Erythroblast (primary cell): Measurements from ENCODE around the gene GRK6.

Experiments used
- DNase-seq, 2 experiments: peaks; one replicate each; lab custom pipeline; 2025; lab: John Stamatoyannopoulos, UW
- GATA1 ChIP-seq: IDR thresholded peaks from 2 replicates; pipeline ENCODE4 v1.6.1; 2011; ENCODE audit warnings: low read depth, mild to moderate bottlenecking, control low read depth, low read length, moderate library complexity
- POLR2A ChIP-seq: IDR thresholded peaks from 2 replicates; pipeline ENCODE4 v1.6.1; 2011; ENCODE audit warnings: mild to moderate bottlenecking, low read length

The GRK6 gene

DNA sequence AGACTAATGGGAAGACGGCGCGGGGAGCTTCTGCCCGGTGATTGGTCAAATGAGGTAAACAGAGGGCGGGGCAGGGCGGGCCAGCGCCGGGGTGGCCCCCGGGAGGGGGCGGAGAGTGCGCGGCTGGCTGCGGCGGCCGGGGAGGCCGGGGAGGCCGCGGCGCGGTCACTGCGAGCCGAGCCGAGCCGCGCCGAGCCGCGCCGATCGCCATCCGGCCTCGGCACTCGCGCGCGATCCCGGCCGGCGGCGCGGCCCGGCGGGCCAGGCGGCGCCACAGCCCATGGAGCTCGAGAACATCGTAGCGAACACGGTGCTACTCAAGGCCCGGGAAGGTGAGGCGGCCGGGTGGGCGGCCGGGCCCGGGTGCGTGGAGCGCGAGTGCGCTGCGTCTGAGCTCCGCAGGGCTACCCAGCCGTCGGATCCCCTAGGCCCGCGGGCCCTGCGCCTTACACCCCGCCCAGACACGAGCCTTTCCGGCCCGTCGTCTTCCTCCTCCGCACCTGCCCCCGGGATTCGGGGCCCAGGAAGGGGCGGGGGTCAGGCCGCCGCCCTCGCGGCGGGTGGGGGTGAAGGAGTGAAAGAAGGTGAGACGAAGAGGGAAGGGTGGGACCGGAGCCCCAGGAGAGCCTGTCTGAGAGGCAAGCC lies at the start of gene GRK6:
GRK6 (plus strand) TSS at position 111 of the 645 bp plus-strand sequence; CDS start at position 281, 170 bp downstream.
- no peak for TF ChIP-seq POLR2A
- TF ChIP-seq GATA1, result no peak
- DNase-seq, result peak; percentile 72 to 79

DNA sequence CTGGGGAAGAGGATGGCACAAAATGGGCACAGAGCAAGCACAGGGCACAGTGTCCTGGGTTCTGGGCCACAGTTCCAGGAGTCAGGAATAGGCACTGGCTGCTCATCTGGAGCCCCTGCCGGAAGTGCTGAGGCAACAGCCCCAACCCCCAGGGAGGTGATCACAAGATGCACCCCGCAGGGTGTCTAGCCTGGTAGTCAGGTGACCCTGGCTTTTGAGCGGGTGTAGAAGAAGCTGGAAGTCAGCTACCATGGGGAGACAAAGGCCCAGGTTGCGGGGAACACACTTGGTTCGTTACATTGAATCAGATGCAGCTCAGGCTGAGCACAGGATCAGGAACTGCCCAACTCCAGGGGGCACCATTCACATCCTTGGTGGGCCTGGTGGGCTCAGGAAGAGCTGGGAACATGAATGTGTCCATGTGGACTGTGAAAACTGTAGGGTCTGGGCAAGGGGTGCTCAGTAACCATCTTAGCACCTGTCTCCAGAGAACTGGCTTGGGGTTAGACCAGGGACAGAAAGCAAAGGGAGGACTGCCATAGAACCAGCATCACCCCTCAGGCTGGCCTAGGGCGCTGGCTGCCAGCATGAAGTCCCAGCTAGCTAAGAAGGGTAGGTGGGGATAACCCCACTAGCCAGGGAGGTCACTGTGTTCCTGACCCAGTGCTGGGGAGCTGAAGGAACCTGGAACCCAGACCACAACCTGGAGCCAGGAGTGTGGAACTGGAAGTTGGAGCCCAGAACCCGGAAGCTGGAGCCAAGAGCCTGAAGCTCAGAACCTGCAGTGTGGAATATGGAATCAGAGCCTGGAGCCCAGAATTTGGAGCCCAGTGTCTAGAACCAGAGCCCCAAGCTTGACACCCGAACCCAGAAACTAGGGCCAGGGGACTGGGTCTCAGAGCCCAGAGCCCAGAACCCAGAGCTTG lies 48.4 kb upstream of the GRK6 start:
- TF ChIP-seq GATA1 (no peak), POLR2A (no peak)
- no peak for DNase-seq

DNA sequence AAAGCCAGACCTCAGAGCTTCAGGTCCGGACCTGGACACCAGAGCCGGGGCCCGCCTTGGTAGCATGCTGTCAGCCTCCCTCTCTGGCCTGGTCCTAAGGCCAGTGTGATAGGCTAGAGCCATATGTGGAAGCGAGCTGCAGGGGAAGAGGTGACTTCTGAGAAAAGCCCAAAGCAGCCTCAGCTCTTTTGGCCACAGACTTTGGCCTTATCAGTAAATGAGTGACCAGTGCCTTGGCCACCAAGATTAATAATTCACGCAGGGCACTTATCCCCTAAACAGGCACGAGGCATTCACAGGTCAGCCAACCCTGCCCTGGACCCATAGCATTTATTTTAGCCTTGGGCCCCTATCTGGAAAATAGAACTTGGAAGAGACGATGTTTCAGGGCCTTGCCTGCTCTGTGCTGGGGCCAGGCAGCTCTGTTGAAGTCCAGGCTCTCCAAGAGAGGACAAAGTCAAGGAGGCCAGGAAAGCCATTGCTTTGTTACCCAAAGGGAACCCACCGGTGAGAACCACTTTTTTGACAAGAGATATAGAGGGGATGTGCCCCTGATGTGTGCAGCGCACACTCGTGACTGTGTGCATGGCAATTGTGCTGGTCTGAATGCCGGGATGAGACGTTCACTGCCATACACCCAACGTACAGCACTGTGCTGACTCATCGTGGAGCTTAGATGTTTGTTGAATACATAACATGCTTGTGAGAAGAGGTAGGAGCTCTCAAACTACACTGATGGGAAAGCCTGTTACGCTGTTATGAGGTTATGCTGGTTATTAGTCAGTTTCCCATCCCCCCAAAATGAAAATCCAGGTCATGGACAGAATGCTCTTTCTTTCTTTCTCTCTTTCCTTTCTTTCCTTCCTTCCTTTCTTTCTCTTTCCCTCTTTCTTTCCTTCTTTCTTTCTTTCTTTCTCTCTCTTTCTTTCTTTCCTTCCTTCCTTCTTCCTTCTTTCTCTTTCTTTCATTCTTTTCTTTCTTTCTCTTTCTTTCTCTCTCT lies 47.3 kb upstream of the GRK6 start:
- DNase-seq, result peak; percentile 82 to 83

DNA sequence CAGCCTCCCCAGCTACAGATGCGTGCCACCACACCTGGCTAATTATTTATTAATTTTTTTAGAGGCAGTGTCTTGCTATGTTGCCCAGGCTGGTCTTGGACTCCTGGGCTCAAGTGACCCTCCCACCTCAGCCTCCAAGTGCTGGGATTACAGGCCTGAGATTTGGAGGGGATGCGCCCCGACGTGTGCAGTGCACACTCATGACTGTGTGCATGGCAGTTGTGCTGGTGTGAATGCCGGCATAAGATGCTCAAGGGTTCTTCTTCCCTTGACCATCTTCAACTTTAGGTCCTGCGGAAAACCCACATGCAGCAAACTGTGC lies 45.7 kb upstream of the GRK6 start:
- TF ChIP-seq POLR2A (no peak), GATA1 (no peak)
- no peak for DNase-seq

More for the DNA sequence above, 47.3 kb upstream of the GRK6 start:
- TF ChIP-seq POLR2A (peak; percentile 32), GATA1 (no peak)

DNA sequence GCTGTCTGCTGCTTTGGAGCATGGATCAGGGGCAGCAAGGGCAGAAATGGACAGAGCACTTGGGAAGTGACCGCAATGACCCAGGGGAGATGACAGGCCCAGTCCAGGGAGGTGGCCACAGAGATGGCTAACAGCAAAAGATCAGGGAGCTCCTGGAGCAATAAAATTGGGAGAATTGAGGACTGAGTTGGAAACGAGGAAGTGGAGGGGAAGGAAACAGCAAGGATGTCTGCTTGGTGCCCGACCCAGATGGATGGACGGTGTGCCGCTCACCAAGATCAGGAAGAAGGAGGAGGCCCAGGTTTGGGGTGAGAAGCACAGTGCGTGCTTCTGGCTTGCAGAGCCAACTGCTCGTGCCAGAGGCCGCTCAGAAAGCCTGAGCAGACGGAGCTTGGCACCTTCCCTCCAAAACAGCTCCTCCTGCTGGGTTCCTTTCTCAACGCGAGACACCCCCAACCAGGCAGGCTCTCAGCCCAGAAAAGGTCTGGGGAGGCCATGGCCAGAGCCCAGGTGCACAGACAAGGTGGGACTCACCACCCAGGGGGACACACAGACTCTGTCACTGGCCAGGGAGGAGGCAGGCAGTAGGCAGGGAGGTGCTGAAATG lies 44.0 kb upstream of the GRK6 start:
- DNase-seq, result peak; percentile 33 to 46
- TF ChIP-seq POLR2A (no peak), GATA1 (no peak)

DNA sequence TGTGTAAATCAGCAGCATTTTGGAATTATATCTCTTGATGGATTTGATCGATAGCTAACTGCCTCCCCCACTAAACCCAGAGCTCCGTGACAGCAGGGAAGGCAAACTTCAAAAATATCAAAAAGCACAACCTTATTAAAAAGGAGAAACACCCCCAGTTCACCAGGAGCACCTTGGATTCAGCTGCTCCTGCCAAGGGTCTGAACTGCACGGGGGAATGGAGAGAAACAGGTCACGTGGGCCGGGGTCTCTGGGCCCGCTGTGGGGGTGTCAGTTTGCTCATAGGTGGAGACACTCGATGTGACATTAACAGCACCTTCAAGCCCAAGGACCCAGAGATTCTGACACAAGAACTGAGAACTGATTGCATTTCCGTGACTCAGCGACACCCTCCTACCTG lies 43.3 kb upstream of the GRK6 start:
- no peak for DNase-seq
- TF ChIP-seq GATA1, result no peak
- TF ChIP-seq POLR2A, result no peak

DNA sequence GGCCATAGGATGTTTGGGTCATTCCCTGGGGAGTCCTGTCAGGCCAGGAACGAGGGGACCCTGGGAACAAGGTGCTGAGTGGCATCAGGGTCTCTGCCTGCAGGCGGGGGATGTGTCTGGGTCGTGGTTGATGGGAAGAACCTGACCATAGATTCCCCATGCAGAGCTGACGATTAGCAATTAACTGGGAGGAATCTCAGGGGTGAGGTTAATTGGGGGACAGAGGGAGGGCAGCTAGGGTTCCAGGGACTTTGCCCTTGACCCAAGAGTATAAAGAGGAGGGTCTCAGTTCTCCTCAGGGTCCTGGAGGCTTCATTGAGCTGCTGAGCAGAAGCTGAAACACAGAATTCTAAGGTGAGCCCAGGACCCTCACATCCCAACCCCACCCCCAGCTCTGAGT lies 42.3 kb upstream of the GRK6 start, which contains the start of gene SLC34A1:
SLC34A1 (plus strand) TSS at position 301 of the 400 bp plus-strand sequence. CDS start 1,308 bp downstream, outside the sequence.
- TF ChIP-seq POLR2A (no peak), GATA1 (no peak)
- no peak for DNase-seq

DNA sequence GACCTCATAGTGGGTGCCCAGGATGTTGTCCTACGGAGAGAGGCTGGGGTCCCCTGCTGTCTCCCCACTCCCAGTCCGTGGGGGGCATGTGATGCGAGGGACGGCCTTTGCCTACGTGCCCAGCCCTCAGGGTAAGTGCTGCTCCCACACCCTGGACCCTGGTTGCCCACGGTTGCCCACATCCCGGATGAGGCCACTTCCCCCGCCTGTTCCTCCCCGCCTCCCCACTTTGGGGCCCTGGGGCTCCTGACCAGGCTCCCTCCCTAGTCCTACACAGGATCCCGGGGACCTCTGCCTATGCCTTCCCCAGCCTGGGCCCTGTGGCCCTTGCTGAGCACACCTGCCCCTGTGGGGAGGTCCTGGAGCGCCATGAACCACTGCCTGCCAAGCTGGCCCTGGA lies 40.8 kb upstream of the GRK6 start:
- no peak for DNase-seq
- no peak for TF ChIP-seq POLR2A
- no peak for TF ChIP-seq GATA1

DNA sequence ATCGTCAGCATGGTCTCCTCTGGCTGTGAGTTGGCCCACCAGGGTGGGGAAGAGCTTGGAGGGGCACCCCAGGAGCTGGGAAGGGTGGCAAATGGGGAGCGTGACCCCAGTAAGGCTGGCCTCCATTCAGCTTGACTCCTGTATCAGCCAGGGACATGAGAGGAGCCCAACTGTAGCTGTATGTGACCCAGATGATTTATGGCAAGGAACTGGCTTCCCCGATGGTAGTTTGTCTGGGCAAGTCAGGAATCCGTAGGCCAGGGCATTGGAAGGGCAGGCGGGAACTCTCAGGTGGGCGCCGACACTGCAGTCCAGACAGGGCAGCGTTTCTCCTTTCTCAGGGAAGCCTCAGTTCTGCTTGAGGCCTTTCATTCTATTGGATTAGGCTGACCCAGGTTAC lies 39.9 kb upstream of the GRK6 start:
- no peak for DNase-seq
- no peak for TF ChIP-seq GATA1
- no peak for TF ChIP-seq POLR2A

DNA sequence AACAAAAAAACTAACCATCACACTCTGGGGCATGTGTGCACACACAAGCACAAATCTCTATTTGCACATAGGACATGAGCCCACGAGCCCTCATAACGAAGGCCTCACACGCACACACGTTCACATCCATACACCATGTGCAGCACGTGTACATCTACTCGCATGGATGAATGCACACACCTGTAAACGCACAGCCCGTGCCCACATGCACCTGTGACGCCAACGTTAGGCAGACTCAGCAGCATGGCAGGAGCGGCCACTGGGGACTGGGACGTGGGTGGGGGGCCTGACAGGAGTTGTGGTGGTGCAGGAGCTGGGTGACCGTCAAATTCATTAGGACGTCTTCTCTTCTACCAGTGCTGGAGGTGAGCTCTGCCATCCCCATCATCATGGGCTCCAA lies 39.1 kb upstream of the GRK6 start:
- no peak for TF ChIP-seq GATA1
- TF ChIP-seq POLR2A, result no peak
- no peak for DNase-seq

DNA sequence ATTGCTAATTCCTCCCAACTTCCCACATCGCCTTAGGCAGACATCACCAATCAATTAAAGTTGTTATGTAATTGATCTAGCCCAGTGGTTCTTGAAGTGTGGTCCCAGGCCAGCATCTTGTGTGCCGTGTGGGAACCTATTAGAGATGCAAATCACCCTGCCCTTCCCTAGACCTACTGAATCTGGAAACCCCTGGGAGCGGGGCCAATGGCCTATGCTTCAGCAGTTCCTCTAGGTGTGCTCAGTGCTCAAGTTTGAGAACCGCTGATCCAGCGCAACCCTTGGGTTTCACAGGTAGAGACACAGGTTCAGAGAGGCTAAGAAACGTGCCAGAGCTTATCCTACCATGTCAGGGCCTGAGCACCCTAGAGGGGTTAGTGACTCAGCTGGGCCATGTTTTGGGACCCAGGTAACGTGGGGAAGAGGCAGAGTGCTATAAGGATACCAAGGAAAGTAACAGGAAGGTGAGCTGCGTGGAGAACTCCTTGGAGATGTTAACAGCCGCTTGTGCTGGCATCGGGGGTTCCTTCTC lies 37.9 kb upstream of the GRK6 start:
- TF ChIP-seq POLR2A, result no peak
- no peak for TF ChIP-seq GATA1
- no peak for DNase-seq
